Non-pigmented ciliary epithelial cell (primary cell): ENCODE results near the gene NGRN.
A peak's percentile ranks its signal among the peaks of the same experiment; 100 is the strongest.

Experiments
- DNase-seq: peaks from one replicate; pipeline ENCODE4 v3.0.0-alpha.2; 2010; ENCODE audit warnings: low read depth

NGRN gene

GRCh38 chr15:90265271-90266060 is at the start of gene NGRN:
Gene NGRN, plus strand, starts transcription at chr15:90265672. Its CDS starts 41 bp downstream, at chr15:90265713.
- peak; percentile 59 for DNase-seq

GRCh38 chr15:90217671-90218394 is 47.6 kb upstream of the NGRN start:
- no peak for DNase-seq

GRCh38 chr15:90219421-90220141 is 45.9 kb upstream of the NGRN start:
- DNase-seq = no peak

GRCh38 chr15:90221246-90221900 is 44.1 kb upstream of the NGRN start:
- DNase-seq = no peak

- DNase-seq = no peak
Measured at GRCh38 chr15:90222547-90222946, 42.9 kb upstream of the NGRN start.

- no peak for DNase-seq
Measured at GRCh38 chr15:90223441-90224165, 41.9 kb upstream of the NGRN start.

GRCh38 chr15:90225047-90225446 is 40.4 kb upstream of the NGRN start:
- no peak for DNase-seq

- DNase-seq = no peak
Measured at GRCh38 chr15:90225504-90226234, 39.8 kb upstream of the NGRN start.

- DNase-seq = no peak
Measured at GRCh38 chr15:90227336-90227735, 38.1 kb upstream of the NGRN start.

- DNase-seq = no peak
Measured at GRCh38 chr15:90227816-90228772, 37.4 kb upstream of the NGRN start.

GRCh38 chr15:90228960-90229359 is 36.5 kb upstream of the NGRN start:
- DNase-seq = no peak

- no peak for DNase-seq
Measured at GRCh38 chr15:90230071-90230494, 35.4 kb upstream of the NGRN start.

- DNase-seq = no peak
Measured at GRCh38 chr15:90230610-90231009, 34.9 kb upstream of the NGRN start.

GRCh38 chr15:90231028-90232017 is 34.1 kb upstream of the NGRN start:
- no peak for DNase-seq

- DNase-seq = no peak
Measured at GRCh38 chr15:90232196-90232595, 33.3 kb upstream of the NGRN start.

GRCh38 chr15:90232941-90233386 is 32.5 kb upstream of the NGRN start:
- DNase-seq = no peak

GRCh38 chr15:90233387-90234095 is 31.9 kb upstream of the NGRN start, which contains the start of gene CIB1:
Gene CIB1, minus strand, starts transcription at chr15:90233941. Its CDS starts 56 bp downstream, at chr15:90233885.
- DNase-seq = peak; percentile 78
